GM18526 (cell line): ENCODE results near the gene UBASH3A.

ENCODE experiments used
- POLR2A ChIP-seq: IDR thresholded peaks from 3 replicates; pipeline ENCODE4 v1.6.1; 2011; ENCODE audit not compliant: insufficient read length; ENCODE audit errors: extremely low read depth

Gene UBASH3A

DNA sequence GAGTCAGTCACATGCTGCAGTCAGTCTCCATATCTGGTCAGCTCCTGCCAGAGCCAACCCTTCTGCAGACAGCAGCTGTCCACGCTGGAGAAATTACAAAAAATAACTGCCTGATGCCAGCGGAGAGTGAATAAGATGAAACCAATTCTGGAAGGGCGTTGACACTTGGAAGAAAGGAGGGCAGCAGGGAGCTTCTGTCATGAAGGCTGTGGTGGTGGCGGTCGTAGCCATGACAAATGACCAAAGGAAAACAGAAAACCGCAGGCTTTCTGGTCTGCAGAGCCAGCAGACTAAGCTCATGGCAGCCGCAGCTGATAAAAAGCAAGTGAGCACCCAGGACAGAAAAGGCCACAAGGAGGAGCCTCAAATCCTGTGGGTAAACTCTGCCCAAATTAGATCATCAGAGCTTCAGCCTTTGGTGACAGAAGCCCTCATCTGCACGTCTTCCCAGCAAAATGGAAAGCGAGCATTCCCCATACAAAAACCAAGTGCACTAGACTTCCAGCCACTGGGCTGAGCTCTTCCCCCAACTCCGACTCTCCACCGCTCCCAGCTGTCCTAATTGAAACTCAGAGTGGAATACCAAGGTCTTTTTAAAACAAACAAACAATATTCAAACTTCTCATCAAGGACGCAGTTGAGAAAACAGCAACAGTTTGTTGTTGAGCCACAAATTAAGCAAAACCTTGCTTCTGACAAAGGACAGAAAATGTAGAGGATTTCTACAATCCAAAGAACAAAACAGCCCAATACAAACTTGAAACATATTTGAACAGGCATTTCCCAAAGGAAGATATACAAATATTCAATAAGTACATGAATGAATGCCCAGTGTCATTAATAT lies 63.7 kb downstream of the UBASH3A start:
- TF ChIP-seq POLR2A, result no peak

DNA sequence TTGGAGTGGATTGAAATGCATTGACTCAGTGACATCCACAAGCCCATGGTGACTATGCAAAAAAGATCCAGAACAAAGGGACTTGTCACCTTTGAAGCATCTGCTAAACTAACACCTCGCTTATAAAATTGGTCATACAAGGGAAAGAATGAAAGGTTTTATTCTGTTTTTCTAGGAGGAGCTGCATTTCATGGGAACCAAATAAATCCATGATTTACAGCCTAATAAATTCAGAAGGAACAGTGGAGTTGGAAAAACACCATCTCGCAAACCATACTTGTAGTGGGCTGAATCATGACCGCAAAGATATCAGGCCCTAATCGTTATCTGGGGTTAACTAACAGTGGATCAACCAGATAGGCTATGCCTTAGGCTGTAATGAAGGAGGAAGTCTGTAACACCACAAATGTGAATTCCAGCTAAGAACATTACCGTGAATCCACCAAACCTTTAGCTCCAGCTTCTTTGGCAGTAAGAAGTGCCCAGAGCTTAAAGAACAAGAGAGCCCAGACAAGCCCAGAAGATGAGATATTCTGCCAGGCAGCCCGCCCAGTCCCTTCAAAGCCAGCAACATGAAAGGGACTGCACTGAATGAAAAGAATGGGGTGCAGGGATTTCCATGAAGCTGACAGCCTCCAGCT lies 64.9 kb downstream of the UBASH3A start:
- no peak for TF ChIP-seq POLR2A

DNA sequence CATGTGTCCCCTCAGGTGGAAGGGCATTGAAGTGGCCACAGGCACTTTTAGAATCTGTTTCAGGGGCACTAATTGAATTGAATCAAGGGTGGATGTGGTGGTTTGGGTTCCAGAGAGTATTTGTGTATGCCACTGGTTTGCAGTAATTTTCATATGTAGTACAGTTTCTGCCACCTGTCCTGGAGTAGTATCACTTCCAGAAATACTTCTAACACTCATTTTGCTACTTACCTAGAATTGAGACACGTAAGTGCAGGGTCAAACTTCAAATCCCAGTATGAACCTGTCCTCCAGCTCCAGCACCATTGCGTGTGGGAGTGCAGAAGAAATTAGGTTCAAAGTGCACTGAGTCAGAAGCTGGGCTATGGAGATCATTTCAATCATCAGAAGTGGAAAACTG lies 65.6 kb downstream of the UBASH3A start:
- no peak for TF ChIP-seq POLR2A

DNA sequence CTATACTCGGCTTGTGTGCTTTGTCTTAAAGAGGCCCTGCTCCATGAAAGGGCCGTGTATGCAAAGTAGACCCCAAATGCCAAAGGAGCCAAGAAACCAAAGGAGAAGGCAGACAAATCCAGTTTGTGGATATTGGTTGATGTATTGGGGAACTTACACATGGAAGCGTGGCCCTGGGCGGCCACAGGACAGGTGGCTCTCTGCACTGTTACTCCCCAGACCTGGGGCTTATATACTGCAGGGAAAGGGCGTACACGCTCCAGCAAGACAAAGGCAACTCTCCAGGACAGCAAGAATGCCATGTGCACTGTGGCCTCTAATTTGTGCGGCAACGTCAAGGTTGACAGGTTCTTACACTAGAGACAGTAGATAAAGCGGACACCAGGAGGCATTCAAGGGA lies 67.5 kb downstream of the UBASH3A start:
- TF ChIP-seq POLR2A, result no peak

DNA sequence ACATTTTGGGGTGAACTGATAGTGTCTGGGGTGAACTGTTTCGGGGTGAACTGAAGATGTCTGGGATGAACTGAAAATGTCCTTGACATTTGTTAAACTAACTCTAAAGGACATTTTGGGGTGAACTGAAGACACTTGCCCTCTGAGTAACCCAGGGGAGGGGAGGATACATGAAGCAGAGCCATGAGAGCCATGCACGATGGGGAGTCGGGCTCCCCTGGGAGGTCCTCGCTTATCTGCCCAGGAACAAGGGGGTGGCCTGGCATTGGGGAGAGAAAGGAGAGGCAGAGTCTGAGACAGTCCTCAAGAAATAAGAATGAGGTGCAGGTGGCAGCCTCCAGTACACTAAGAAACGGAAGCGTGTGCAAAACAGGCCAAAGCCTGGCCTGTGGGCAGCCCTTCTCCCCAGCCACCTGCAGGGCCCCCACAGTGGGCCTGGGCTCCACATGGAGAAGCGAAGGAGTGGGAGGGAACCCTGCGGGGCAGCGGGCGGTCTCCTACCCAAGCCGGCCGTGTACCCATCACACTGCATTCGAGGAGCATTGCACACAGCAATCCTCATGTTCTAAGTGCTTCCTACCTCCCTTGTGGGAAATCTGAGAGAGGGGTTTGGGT lies 68.1 kb downstream of the UBASH3A start:
- TF ChIP-seq POLR2A, result no peak

DNA sequence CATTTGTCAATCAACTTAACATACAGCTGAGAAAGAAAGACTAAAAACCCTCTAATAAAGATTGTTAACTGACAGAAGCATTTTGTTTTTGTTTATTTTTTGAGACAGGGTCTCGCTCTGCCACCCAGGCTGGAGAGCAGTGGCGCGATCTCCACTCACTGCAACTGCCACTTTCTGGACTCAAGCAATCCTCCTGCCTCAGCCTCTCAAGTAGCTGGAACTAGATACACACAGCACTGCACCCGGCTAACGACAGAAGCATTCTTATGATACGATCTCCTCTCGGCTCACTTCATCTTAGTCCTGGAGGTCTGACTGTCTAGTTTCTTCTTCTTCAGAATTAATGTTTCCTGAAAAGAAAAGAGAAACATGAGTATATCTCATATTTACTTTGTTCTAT lies 68.8 kb downstream of the UBASH3A start:
- TF ChIP-seq POLR2A, result no peak

DNA sequence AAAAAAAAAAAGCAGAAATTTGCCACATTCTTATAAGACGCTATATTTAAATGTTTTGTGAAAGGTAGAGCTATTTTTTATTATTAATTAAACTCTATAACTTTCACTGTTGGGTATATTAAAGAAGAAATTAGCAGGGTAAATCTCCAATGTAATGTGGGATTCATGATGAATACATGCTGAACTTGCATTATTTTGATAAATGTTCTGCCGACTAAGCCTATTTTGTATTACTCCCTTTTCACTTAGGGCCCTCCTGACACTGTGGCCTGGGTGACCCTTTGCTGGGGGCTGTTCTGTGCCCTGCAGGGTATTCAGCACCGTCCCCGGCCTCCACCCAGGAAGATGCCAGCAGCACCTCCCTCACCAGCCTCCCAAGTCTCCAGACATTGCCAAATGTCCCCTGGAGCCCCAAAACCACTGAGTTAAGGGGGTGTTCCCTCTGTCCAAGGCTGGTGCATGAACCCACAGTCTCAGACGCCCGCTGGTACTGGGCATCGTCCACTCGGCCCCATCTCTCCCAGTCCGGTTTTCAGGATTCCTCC lies 69.9 kb downstream of the UBASH3A start:
- no peak for TF ChIP-seq POLR2A

DNA sequence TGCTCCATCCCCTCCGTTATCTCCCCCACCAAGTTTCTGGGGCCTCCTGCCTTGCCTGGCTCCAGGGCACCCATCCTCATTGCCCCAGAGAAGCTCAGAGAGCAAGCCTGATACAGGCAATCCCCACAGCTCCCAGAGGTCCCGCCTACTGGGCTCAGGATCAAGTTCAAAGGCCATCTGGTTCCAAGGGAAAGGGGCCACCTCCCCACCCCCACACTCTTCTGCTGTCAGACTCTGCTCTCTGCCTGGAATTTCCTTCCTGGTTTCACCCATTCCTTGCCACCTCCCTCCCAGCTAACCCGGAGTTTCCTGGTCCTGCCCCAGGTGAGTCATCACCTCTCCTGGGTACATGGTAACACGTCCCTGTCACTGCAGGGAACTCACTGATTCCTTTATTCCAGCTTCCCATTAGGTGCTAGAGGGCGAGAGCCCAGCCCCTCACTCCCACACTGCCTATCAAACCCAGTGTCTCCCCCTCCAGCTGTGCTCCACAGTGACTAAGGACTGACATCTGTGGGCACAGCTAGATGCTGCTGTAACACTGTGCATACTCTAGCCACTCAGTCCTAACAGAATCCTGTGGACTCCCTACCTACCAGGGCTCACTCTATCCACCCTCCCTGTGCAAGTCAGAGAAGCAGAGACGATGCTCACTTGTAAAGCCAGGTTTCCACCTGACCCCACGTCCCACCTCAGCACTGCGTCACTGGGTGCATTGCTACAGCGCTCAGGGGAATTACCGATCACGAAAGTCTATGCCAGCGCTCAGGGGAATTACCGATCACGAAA lies 70.5 kb downstream of the UBASH3A start:
- TF ChIP-seq POLR2A, result no peak

DNA sequence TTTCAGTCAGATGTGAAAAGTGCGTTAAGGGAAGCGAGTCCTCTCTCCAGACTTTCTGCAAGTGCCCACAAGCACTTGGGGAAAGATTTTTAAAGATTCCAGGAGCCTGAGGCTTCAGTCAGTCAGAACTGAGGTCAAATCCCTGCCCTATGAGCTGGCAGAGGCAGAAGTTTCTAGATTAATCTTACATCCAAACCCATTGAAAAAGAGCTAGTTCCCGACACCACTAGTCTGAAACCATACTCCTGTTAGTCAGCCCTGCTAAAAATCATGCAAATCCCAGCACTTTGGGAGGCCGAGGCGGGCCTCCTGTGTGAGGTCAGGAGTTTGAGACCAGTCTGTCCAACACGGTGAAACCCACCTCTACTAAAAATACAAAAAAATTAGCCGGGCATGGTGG lies 71.3 kb downstream of the UBASH3A start:
- no peak for TF ChIP-seq POLR2A

DNA sequence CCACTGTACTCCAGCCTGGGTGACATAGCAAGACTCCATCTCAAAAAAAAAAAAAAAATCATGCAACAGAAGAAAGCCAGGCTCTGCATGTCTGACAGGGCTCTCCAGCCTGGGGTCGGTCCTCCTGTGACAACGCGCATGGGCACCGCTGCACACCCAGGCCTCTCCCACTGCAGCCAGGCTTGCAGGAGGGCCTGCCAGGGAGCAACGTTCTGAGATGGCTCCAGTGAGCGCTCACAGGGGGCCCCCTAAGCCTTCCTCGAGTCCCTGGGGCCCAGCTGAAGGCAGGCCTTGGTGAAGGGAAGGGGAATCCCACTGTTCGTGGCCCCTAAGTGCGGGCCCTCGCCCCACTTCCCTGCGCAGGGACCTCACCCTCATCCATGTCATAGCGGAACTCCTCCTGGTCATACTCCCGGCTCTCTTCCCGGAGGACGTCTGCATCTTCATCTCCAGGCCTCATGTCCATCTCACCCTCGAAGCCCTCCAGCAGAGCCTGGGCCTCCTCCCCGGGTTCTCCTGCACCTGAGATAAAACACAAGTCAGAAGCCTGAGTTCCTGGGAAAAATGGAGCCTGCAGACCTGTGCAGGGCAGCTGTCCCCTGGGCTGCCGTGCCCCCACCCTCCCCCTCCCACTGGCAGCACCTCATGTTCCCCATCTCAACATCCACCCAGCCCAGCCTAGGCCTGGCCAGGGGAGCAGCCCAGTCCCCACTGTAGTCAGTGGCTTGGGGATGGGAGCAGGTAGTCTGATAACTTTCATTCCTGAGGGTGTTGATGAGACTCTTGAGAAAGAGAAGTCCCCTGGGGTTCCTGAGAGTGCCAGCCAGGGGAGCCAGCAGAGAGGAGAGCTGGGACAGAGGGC lies 72.1 kb downstream of the UBASH3A start:
- TF ChIP-seq POLR2A, result no peak

DNA sequence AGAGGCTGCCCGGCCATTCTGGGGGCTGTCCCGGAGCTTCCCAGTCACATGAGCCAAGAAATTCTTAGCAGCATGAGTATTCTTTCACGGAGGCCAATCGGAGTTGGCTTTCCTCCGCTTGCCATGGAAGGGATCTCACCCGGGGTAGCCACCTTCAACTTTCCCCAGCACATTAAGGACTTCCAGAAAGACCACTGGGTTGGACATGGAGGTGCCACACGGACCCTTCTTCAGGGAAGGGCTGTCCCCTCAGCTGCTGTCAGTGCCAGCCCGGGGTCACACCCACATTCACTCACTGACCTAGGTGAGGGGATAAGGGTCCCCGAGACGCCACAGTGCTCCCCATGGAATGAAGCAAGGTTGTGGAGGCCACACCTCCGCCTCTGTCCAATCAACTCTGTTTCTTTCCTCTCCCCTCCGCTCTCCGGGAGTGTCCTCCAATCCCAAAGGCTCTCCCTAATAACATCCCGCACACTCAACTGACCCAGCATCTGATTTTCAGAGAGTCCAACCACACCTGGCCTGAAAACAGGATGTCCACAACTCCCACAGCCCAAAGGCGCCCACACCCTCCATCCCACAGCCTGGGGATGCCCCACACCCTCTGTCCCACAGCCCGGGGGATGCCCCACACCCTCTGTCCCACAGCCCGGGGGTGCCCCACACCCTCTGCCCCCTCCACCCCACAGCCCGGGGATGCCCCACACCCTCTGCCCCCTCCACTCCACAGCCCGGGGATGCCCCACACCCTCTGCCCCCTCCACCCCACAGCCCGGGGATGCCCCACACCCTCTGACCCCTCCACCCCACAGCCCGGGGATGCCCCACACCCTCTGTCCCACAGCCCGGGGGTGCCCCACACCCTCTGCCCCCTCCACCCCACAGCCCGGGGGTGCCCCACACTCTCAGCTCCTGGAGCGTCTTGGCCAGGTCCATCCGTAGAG lies 73.0 kb downstream of the UBASH3A start:
- no peak for TF ChIP-seq POLR2A

DNA sequence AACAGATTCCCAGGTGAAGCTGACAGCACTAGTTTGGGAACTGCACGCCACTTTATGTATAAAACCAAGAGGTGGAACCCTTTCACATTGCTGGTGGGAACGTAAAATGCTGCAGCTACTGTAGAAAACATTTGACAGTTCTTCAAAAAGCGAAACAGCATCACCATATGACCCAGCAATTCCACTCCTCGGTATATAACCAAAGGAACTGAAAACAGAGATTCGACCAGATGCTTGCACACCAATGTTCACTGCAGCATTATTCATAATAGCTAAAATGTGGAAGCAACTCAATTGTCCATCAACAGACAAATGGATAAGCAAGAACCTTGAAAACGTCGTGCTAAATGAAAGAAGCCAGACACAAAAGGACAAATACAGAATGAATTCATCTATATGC lies 74.8 kb downstream of the UBASH3A start:
- no peak for TF ChIP-seq POLR2A

DNA sequence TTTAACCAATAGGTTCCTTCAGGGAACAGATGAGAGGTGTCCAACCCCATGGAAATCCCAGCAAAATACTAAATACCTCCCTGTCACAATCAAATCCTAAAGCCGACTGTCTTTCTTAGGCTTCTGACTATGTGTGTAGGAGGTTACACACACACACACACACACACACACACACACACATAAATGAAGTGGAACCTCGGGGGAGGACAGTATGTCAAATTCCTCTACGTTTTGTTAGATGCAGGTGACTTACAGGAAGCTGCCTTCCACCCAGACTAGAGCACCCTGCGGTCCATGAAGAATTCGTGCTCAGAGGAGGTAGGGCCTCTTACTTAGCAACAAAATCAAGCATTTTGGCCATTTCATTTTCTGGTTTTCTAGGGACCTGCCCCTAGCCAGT lies 75.9 kb downstream of the UBASH3A start:
- no peak for TF ChIP-seq POLR2A
